ENCODE results near the gene LAMA3.

GRCh38 chr18:23850215-23850614 lies 161.0 kb downstream of the LAMA3 start:
- TF ChIP-seq CTCF (IDR thresholded peaks at IDR 0.05) (no peak), POLR2A (IDR thresholded peaks at IDR 0.05) (no peak), EP300 (IDR thresholded peaks at IDR 0.05) (no peak)
